Activated T-helper 2 cell treated with anti-CD3 and anti-CD28 coated beads, Interferon-gamma antibody, Interleukin-2, Interleukin-4, amounts not matched to agents 10 μg/mL and 5 μg/mL and 100 μg/mL, durations not matched to agents 14 hours and 24 hours and 36 hours (primary cell): Measurements from ENCODE around the gene VDR. TPM values are rescaled to one million over a fixed set of nuclear protein-coding genes. Genes with fewer than 3 reads are reported as not detected.
A peak's percentile ranks its signal among the peaks of the same experiment; 100 is the strongest.
"Not testable (repeated sequence)": the region's sequence is repeated elsewhere in the genome, so short reads cannot be mapped to it uniquely, and the experiment has no call there.

Source experiments
- DNase-seq: peaks from one replicate; pipeline ENCODE4 v3.0.0; 2021; ENCODE audit warnings: low spot score
- H3K27ac Mint-ChIP-seq: one replicate; pipeline ENCODE4 v1.8.0; 2021; ENCODE audit warnings: mixed read lengths
- H3K27me3 Mint-ChIP-seq: one replicate; pipeline ENCODE4 v1.8.0; 2021; ENCODE audit warnings: low read depth, mixed read lengths
- H3K36me3 Mint-ChIP-seq: one replicate; pipeline ENCODE4 v1.8.0; 2021; ENCODE audit warnings: low read depth, mixed read lengths
- H3K4me1 Mint-ChIP-seq: one replicate; pipeline ENCODE4 v1.8.0; 2021; ENCODE audit warnings: low read depth, mixed read lengths
- H3K4me3 Mint-ChIP-seq: one replicate; pipeline ENCODE4 v1.8.0; 2021; ENCODE audit warnings: low read depth, mild to moderate bottlenecking, moderate library complexity, mixed read lengths
- H3K9me3 Mint-ChIP-seq: one replicate; pipeline ENCODE4 v1.8.0; 2021; ENCODE audit warnings: mixed read lengths
- intact Hi-C: fragments of 100-400 bp; cut with micrococcal nuclease; formaldehyde crosslinking; loops from one replicate; pipeline ENCODE4 v1.15.1; 2023
- total RNA-seq: library from RNA; stranded (reverse); gene quantifications from 2 replicates; pipeline ENCODE4 v1.2.3, GENCODE V29; 2022

The VDR gene
- total RNA-seq, 1 donor from 2014 or later: 317 TPM

DNA sequence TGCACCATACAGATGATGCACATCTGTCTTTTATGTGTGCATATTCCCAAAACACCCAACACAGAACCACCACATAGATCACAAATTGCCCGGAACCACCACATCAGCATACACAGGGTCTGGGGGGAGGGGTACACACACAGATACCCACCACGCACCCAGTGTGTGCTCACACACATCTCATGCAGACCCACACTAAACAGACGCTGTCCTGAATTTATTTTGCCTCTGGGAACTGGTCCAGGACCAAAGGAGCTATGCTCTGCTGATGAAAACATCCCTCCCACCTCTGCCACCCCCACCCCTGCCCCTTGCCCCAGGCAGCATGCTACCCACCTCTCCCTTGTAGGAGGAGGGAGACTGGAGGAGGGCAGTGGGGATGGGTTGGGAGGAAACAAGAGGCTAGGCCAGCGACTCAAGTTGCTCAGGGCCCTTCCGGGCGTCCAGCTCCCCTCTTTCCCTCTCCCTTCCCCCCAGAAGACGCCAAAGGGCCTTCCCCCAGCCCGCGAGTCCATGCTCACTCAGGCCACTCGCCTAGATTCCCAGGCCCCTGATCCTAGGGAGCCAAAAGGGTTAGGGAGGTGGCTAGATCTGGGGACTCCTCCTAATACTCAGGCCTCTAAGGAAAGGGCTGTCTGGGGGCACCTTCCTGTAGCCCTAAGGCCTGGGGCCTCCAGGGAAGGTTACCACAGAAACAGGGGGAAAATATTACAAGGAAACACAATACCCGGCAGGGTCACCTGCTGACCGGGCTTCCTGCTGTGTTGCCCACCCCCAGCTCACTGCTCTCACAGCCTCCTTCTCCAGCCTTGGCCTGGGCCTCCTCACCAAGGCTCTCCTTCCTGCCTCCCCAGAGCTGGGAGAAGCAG, 88.2 kb downstream of the VDR start:
- peaks cover 70% of the 10 kb centered on the region for H3K36me3 Mint-ChIP-seq
- H3K4me3 Mint-ChIP-seq: peak overlapping the region; percentile 84
- intact Hi-C loops: loop anchor here (5.0 to 10.0 kb wide), 2 partner anchors 341 to 1442 kb away; partner anchors contain the start of genes ASB8 and SLC38A2
- H3K27ac Mint-ChIP-seq: peak overlapping the region; percentile 100
- H3K27me3 Mint-ChIP-seq: no peaks in the 10 kb centered on the region
- peaks cover 4% of the 10 kb centered on the region for H3K9me3 Mint-ChIP-seq
- peaks cover 58% of the 10 kb centered on the region for H3K4me1 Mint-ChIP-seq
- no peak for DNase-seq

DNA sequence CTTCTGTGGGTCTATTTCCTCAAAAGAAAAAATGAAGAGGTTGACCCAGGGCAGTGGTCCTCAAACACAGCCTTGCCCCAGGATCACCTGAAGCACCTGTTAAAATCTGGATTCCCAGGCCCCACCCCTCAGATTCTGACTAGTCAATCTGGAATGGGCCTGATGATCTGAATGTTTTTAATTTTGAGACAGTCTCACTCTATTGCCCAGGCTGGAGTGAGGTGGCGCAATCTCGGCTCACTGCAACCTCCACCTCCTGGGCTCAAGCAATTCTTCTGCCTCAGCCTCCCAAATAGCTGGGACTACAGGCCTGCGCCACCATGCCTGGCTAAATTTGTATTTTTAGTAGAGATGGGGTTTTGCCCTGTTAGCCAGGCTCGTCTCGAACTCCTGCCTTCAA, 89.3 kb downstream of the VDR start:
- H3K36me3 Mint-ChIP-seq: peaks cover 82% of the 10 kb centered on the region
- peak overlapping the region; percentile 84 for H3K4me3 Mint-ChIP-seq
- peaks cover 60% of the 10 kb centered on the region for H3K4me1 Mint-ChIP-seq
- H3K27ac Mint-ChIP-seq: peak overlapping the region; percentile 100
- not testable (repeated sequence) for H3K9me3 Mint-ChIP-seq, DNase-seq, H3K27me3 Mint-ChIP-seq
- intact Hi-C loops: loop anchor here (5.0 to 10.0 kb wide), 2 partner anchors 342 to 1441 kb away; partner anchors contain the start of genes ASB8 and SLC38A2

DNA sequence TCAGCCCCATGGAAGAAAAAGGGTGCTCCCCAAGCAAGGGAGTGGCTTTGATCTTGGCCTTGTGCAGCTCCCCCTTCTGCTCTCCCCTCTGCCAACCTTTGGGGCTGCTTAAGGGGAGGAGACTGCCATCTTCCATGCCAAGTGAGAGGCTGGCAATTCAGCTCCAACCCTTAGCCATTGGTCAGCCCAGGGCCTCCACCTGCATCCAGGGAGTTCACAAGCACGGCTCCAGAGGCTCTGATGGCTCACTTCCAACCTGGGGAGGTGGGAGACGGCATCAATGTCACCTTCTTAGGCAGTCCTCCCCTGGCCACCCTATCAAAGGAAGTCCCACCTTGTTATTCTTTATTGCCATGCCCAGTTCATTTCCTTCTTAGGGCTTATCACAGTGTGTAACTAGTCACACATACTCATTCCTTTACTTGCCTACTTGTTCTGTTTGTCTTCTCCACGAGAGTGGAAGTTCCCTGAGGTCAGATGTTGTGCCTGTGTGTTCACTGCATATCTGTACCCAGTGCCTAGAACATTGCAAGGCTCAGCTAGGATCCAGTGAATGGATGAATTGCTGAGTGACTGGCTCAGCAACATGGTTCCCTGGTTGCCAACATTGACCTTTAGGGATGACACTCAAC, 90.1 kb downstream of the VDR start:
- Mint-ChIP-seq H3K4me1 (peaks cover 64% of the 10 kb centered on the region), H3K27me3 (no peaks in the 10 kb centered on the region), H3K4me3 (peak overlapping the region; percentile 95), H3K27ac (peak overlapping the region; percentile 100), H3K36me3 (peaks cover 86% of the 10 kb centered on the region), H3K9me3 (peaks cover 4% of the 10 kb centered on the region)
- intact Hi-C loops: loop anchor here (5.0 to 10.0 kb wide), 4 partner anchors 343 to 1440 kb away; partner anchors contain the start of genes ASB8 and SLC38A2
- DNase-seq: no peak

DNA sequence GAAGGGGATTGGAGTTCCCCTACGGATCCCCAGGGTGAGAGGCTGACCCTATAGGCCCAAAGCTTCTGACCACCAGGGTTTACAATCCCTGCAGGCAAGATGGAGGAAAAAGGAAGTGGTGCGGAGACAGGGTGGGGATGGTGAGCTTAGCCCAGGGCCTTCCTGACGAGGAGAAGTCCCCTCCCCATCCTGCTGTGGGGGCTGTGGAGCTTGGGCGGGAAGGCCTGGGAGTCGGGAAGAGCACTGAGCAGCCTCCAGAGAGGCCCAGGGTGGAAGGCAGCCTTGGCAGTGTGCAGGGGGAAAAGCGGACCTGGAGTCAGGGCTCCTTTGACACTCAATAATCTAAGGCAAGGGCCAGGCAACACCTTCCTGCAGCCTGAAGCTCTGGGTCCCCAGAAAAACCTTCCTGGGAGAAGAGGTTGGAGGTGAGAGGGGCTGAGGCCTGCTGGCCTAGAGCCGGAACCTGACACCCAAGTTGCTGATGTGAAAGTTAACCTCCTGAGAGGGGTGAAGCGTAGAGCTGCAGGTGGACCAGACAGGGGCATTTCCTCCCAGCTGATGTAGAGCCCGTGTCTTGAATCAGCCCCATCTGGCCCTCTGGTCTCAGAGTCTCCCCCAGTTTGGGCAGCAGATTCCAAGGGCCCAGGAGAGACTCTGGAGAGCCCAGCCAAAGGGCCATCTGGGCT, 91.1 kb downstream of the VDR start:
- intact Hi-C loops: loop anchor here (1.0 to 10.0 kb wide), 7 partner anchors 19 to 1439 kb away; partner anchors contain the start of genes RAPGEF3 and SLC38A2
- H3K4me1 Mint-ChIP-seq: peaks cover 70% of the 10 kb centered on the region
- DNase-seq: peak; percentile 24
- H3K36me3 Mint-ChIP-seq: peaks cover 82% of the 10 kb centered on the region
- peak overlapping the region; percentile 100 for H3K27ac Mint-ChIP-seq
- no peaks in the 10 kb centered on the region for H3K27me3 Mint-ChIP-seq
- H3K4me3 Mint-ChIP-seq: peak overlapping the region; percentile 95
- H3K9me3 Mint-ChIP-seq: peaks cover 4% of the 10 kb centered on the region

DNA sequence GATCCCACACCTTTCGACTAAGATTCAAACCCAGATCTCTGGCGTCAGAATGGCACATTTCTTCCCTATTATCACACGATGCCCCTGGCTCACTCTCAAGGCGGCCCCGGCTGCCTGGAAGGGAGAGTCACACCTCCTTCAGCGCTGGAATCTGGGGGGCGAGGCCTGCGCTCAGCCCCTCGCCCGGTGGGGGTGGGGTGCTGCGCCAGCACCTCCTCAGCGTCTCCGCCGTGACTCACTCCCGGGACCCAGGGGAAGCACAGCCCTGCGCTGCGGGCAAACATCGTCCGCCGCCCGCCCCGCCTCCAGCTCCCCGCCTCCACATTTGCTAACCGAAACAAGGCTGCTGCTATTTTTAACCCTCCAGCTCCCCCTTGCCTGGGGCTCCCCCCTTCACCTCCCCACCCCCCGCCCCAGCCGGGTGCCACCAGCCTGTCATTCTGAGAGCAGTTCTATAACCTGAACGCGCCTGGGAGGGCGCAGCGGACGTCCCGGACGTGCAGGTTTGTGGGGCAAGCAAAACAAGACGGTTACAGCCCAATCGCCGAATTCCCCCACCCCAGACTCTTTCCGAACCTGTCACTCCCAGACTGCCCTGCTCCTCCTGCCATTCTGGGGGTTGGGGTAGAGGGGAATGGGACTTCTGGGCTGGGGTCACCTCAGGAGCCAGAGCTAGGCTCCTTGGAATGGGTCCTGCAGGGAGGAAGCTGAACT, 91.8 kb downstream of the VDR start:
- Mint-ChIP-seq H3K36me3 (peaks cover 78% of the 10 kb centered on the region), H3K4me1 (peaks cover 75% of the 10 kb centered on the region), H3K27me3 (no peaks in the 10 kb centered on the region), H3K27ac (peak overlapping the region; percentile 100), H3K4me3 (peak overlapping the region; percentile 95), H3K9me3 (peaks cover 4% of the 10 kb centered on the region)
- DNase-seq: peak; percentile 86
- intact Hi-C loops: loop anchor here (1.0 to 10.0 kb wide), 7 partner anchors 19 to 1438 kb away; partner anchors contain the start of genes RAPGEF3 and SLC38A2

DNA sequence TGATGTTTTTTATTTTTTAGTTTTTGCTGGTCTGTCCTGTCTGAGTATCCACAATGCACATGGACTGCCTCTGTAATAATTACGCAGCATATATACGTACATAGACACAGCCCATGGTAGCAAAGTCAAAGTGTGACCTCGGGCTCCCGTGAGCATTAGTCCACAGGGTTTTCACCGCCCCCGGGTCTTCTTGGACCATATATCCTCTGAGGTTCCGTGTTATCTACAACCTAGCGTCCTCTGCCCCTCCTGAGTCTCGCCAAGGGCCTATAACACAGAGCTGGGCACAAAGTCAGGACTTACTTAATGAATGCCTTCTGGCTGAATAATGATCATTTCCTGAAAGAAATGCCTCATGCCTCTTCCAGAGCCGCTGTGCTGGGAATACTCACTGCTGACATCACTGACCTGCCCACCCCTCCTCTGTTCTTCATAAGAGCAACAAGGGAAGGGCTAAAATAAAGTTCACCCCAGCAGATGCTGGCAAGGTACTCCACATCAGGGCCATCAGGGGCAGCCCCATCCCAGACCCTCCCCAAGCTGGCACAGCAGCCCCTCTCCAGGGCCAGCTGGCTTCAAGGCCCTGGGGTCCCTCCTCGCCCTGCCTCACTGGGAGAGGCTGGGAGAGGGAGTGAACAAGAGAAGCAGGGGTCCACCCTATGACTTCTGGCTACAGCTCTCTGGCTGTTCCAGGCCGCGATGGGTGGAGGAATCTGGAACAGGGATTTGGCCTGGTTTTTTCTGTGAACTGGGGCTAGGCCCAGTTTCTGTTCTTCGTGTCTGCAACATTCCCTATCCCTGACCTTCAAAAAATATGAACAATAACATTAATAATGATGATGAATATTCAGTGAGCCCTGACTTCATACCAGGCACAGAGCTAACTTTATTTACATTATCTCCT, 93.0 kb downstream of the VDR start:
- intact Hi-C loops: loop anchor here (1.0 to 10.0 kb wide), 6 partner anchors 7 to 1437 kb away; partner anchors contain the start of genes HDAC7, RAPGEF3 and SLC38A2
- H3K27ac Mint-ChIP-seq: peak overlapping the region; percentile 97
- peaks cover 77% of the 10 kb centered on the region for H3K36me3 Mint-ChIP-seq
- H3K4me1 Mint-ChIP-seq: peaks cover 78% of the 10 kb centered on the region
- no peak for DNase-seq
- H3K27me3 Mint-ChIP-seq: no peaks in the 10 kb centered on the region
- peaks cover 4% of the 10 kb centered on the region for H3K9me3 Mint-ChIP-seq
- peak overlapping the region; percentile 95 for H3K4me3 Mint-ChIP-seq

DNA sequence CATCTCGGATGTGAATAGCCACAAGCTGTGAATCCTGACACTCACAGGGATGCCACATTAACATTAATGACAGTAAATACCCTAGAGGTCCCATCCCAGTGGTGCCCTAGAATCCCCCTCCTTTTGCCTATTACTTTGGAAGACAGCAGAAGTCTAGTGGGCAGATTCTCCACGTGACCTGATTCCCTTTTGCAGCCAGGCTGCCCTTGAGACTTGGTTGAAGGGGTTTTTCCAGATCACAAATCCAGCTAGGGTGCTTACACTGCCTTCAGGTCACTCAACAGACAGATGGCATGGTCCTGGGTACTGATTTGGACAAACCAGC, 93.8 kb downstream of the VDR start:
- intact Hi-C loops: loop anchor here (1.0 to 10.0 kb wide), 4 partner anchors 8 to 1436 kb away; partner anchors contain the start of genes HDAC7 and SLC38A2
- Mint-ChIP-seq H3K4me1 (peaks cover 80% of the 10 kb centered on the region), H3K9me3 (peaks cover 4% of the 10 kb centered on the region), H3K36me3 (peaks cover 76% of the 10 kb centered on the region), H3K27ac (peak overlapping the region; percentile 97), H3K27me3 (no peaks in the 10 kb centered on the region), H3K4me3 (peak overlapping the region; percentile 95)
- no peak for DNase-seq

DNA sequence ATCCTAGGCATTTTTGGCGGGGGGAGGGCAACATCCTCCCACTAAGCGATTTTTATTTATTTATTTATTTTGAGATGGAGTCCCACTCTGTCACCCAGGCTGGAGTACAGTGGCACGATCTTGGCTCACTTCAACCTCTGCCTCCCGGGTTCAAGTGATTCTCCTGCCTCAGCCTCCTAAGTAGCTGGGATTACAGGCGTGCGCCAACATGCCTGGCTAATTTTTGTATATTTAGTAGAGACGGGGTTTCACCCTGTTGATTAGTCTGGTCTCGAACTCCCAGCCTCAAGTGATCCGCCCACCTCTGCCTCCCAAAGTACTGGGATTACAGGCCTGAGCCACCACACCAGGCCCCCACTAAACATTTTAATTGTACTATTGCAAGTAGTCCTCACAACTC, 95.3 kb downstream of the VDR start:
- peak overlapping the region; percentile 37 for H3K4me3 Mint-ChIP-seq
- not testable (repeated sequence) for DNase-seq, H3K9me3 Mint-ChIP-seq, H3K27me3 Mint-ChIP-seq
- peaks cover 87% of the 10 kb centered on the region for H3K4me1 Mint-ChIP-seq
- peak overlapping the region; percentile 97 for H3K27ac Mint-ChIP-seq
- intact Hi-C loops: loop anchor here (2.0 to 5.0 kb wide), 2 partner anchors 31 to 868 kb away; no protein-coding TSS in a partner anchor
- H3K36me3 Mint-ChIP-seq: peaks cover 76% of the 10 kb centered on the region

DNA sequence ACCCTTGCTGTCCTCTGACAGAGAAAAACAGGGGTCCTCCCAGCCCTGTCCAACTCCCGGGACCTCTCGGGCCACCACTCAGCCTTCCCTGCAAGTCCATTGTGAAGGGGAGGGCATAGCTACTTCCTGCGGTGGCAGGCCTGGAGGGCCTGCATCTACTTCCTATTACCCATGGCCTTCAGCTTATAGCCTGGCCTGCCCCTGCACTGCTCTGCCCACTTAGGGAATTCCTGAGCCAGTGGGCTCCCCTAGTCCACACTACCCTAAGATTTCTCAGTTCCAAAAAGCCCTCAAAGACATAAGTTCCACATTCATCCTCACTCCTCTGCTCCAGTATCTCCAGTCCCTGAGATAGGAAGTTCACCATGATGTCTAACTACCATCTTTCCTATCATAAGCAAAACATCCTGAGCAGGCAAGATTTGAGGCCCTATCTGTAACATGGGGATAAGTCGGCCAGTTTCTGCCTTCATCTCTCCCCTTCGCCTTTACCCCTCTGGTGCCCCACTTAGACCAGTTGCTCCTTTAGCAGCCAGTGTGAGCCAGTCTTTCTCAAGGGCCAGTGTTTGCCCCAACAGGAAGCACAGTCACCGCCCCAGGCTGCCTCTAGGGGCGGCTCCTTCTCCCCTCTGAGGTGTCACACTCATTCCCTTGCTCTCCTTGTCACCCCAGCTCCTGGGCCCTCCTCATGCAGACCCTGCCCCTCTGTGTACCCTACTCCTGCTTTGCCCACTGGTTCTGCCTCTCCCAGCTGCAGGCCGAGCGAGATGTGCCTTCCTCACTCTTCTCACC, 96.0 kb downstream of the VDR start:
- H3K27me3 Mint-ChIP-seq: no peaks in the 10 kb centered on the region
- intact Hi-C loops: loop anchor here (1.0 to 5.0 kb wide), 3 partner anchors 30 to 869 kb away; no protein-coding TSS in a partner anchor
- H3K36me3 Mint-ChIP-seq: peaks cover 76% of the 10 kb centered on the region
- peak; percentile 45 for DNase-seq
- peak overlapping the region; percentile 96 for H3K27ac Mint-ChIP-seq
- peak overlapping the region; percentile 68 for H3K4me3 Mint-ChIP-seq
- H3K9me3 Mint-ChIP-seq: no peaks in the 10 kb centered on the region
- H3K4me1 Mint-ChIP-seq: peaks cover 84% of the 10 kb centered on the region

DNA sequence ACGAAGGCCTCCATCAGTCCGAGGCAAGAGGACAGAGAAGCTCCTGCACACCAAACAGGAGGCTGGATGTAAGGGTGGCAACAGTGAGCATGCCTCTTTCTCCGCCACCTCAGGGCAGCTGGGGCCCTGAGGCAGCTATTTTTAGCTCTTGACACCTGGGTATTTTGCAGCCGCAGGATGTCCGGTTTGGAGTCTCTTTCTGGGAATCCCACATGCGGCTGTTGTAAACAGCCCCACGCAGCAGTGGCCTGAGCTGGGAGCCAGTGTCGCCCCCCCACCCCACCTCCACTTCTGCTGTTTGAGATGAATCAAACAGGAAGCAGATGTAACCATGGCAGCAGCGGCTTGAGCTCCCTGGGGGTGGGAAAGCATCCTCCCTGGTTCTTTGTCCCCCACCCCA, 96.7 kb downstream of the VDR start:
- Mint-ChIP-seq H3K27me3 (no peaks in the 10 kb centered on the region), H3K27ac (peak overlapping the region; percentile 96), H3K4me3 (peak overlapping the region; percentile 68), H3K4me1 (peaks cover 85% of the 10 kb centered on the region), H3K36me3 (peaks cover 77% of the 10 kb centered on the region), H3K9me3 (no peaks in the 10 kb centered on the region)
- DNase-seq: peak; percentile 75
- intact Hi-C loops: loop anchor here (1.0 to 5.0 kb wide), 3 partner anchors 29 to 869 kb away; no protein-coding TSS in a partner anchor
